Upper lobe of left lung (tissue), 4 donors: Measurements from ENCODE around the gene LRPAP1.

Source experiments
- CTCF ChIP-seq, 6 experiments: fragments of 450-650 bp in 4 of 6; fragments of 200-600 bp in 2 of 6; sonication (generic) in 2 of 6; IDR thresholded peaks; one replicate each; pipeline ENCODE4 v1.5.1; 2016 to 2019; ENCODE audit warnings: antibody characterized with exemption in 6 of 6
- EP300 ChIP-seq, 4 donors: sonication (generic); formaldehyde crosslinking; IDR thresholded peaks; one replicate each; pipeline ENCODE4 v1.5.1; 2017; ENCODE audit warnings: antibody characterized with exemption in 4 of 4, control low read depth in 2 of 4
- POLR2A ChIP-seq, 4 donors: fragments of 450-650 bp; IDR thresholded peaks; one replicate each; pipeline ENCODE4 v1.5.1; 2016 to 2017; ENCODE audit warnings: antibody characterized with exemption in 4 of 4, mild to moderate bottlenecking in 2 of 4
- POLR2AphosphoS5 ChIP-seq, 2 donors: sonication (generic); formaldehyde crosslinking; IDR thresholded peaks; one replicate each; pipeline ENCODE4 v1.5.1; 2017; ENCODE audit warnings: antibody characterized with exemption in 2 of 2

GRCh38 chr4:3492741-3493719, 39.2 kb downstream of the LRPAP1 start:
- TF ChIP-seq POLR2A (IDR thresholded peaks at IDR 0.05) (no peak), CTCF (IDR thresholded peaks at IDR 0.05) (no peak), POLR2AphosphoS5 (IDR thresholded peaks at IDR 0.05) (no peak), EP300 (IDR thresholded peaks at IDR 0.05) (no peak)
